Activated CD8-positive, alpha-beta memory T cell treated with anti-CD3 and anti-CD28 coated beads for 36 hours (primary cell): ENCODE measurements around the gene ARRDC3. TPM values are rescaled to one million over a fixed set of nuclear protein-coding genes. Genes with fewer than 3 reads are reported as not detected.
"Not testable (repeated sequence)": the region's sequence is repeated elsewhere in the genome, so short reads cannot be mapped to it uniquely, and the experiment has no call there.

Source experiments
- CTCF ChIA-PET: fragments of 350-600 bp; sonication (Branson Sonifier 250); formaldehyde crosslinking; loops from one replicate; lab custom pipeline; 2021; ENCODE audit warnings: antibody characterized with exemption; lab: Charles Lee
- POLR2A ChIA-PET: fragments of 350-600 bp; sonication (Branson Sonifier 250); formaldehyde crosslinking; loops from one replicate; lab custom pipeline; 2021; ENCODE audit warnings: antibody characterized with exemption; lab: Charles Lee
- total RNA-seq, 2 experiments: library from RNA; stranded (reverse); gene quantifications; one replicate each; pipeline ENCODE4 v1.2.3, GENCODE V29; 2021

ARRDC3 gene
- total RNA-seq, 2 experiments from 2014 or later: 16.5 to 18.0 TPM

DNA sequence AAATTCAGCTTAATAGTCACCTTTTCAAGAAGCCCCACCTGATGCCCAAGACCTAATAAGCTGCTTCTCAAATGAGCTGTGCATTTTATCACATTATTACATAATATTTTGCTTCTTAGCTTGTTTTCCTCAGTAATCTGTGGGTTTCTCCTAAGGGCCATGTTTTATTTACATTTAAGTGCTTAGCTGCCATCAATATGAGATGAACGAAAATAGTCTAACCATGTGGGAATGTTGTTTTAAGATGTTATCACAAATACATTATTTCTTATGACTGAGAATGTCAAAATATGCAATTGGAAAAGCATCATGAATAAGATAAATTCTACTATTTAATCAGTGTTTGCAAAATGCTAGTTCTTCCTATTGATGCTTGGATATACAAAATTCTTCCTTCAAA, 10.1 kb downstream of the ARRDC3 start:
- POLR2A ChIA-PET: interaction anchor here (0.7 kb wide), 1 partner anchor 10 kb away, joined by 3 read pairs; the partner anchor contains the start of gene ARRDC3
- CTCF ChIA-PET: interaction anchor here (1.3 kb wide), 1 partner anchor 153 kb away, joined by 3 read pairs; no protein-coding TSS in a partner anchor

DNA sequence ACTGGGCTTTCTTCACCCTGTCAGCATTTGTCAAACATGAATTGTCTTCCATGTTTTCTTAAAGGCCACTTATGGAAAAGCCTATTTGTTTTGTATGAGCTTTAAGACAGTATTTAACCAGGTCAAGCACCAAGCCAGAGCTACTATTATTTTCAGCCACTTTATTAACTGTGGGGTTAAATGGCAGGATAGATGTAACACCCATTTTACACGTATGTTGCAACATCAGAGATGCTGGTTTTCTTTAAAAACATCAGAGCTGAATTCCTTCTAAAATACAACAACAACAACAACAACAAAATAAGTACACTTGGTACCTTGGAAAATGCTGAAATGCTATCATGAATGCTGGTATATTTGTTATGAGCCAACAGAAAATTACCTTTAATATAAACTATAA, 13.6 kb downstream of the ARRDC3 start:
- POLR2A ChIA-PET: no interaction called here
- CTCF ChIA-PET: no interaction called here

DNA sequence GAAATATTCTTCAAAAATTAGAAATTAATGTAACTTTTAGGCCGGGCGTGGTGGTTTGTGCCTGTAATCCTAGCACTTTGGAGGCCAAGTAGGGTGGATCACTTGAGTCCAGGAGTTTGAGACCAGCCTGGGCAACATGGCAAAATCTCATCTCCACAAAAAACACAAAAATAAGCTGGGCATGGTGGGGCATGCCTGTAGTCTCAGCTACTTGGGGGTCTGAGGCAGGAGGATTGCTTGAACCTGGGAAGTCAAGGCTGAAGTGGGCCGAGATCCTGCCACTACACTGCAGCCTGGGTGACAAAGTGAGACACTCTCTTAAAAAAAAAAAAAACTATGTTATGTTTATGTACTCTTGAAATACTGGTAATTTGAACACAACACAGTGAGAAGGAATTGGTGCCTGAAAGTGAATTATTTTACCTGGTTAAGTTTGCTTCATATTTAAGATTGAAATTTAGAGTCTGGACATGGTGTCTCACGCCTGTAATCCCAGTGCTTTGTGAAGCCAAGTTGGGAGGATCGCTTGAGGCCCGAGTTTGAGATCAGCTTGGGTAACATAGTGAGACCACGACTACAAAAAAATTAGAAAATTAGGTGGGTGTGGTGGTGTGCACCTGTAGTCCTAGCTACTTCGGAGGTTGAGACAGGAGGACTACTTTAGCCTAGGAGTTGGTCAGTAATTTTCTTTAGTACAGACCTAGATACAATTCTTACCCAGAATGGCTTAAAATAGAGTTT, 15.0 kb downstream of the ARRDC3 start:
- CTCF ChIA-PET: no interaction called here
- POLR2A ChIA-PET: interaction anchor here (0.7 kb wide), 1 partner anchor 137 kb away, joined by 3 read pairs; no protein-coding TSS in a partner anchor

DNA sequence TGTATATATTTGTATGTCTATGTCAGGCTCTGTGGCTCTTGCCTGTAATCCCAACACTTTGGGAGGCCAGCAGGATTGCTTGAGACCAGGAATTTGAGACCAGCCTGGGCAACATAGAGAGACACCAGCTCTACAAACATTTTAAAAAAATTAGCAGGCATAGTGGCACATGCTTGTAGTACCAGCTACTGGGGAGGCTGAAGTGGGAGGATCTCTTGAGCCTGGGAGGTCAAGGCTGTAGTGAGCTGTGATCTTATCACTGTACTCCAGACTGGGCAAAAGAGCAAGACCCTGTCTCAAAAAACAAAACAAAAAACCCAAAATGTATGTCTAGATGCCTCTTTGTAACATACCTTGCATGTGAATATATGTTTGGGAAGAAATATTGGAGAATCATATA, 15.8 kb downstream of the ARRDC3 start:
- POLR2A ChIA-PET: no interaction called here

DNA sequence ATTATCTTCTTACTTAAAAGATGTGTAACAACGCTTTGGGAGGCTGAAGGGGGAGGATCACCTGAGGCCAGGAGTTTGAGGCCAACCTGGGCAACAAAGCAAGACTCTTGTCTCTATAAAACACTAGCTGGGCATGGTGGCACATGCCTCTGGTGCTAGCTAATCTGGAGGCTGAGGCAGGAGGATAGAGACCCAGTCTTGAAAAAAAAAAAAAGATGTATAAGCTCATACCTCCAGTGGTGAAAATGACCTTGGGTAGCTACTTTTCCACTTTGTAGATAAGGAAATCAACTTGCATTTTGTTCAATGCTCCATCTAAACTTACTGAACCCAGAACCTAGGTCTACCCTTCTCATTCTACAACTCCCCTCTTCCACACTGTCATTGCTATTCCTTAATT, 16.6 kb downstream of the ARRDC3 start:
- ChIA-PET POLR2A (no interaction called here), CTCF (no interaction called here)

More for the DNA sequence above, 15.8 kb downstream of the ARRDC3 start:
- CTCF ChIA-PET: no interaction called here

DNA sequence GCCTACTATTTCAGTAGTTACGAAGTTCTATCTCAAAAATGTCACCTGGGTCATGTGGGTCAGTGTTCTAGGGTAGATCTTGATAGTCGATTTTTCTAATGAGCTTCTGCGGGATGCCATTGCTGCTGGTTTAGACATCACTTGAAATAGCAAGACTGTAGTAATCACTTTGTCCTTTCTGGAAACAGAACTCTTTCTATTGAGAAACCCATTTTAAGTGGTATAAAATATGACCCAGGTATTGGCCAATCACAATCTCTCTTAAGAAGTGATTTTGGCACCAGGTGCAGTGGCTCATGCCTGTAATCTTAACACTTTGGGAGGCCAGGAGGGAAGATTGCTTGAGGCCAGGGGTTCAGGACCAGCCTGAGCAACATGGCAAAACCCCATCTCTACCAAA, 17.6 kb downstream of the ARRDC3 start:
- POLR2A ChIA-PET: no interaction called here
- CTCF ChIA-PET: interaction anchor here (0.7 kb wide), 1 partner anchor 62 kb away, joined by 4 read pairs; no protein-coding TSS in a partner anchor

DNA sequence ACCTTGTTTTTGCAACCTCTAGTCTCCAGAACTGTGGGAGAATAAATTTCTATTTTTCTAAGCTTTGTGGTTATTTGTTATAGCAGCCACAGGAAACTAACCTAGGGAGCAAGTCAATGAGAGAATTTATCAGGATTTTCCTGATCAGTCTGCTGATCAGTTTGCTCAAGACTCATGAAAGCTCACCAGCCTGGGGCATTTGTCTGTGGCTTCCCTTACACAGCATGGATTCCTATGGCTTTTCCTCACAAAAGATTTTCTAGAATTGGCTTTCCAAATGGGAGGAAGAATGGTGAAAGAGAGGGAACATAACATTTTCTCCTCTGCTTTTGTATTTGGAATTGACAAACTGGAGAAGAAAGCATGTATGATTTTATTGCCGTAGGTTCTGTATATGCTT, 20.2 kb downstream of the ARRDC3 start:
- POLR2A ChIA-PET: interaction anchor here (0.6 kb wide), 1 partner anchor 18 kb away, joined by 9 read pairs; no protein-coding TSS in a partner anchor
- CTCF ChIA-PET: interaction anchor here (0.6 kb wide), 1 partner anchor 12 kb away, joined by 3 read pairs; no protein-coding TSS in a partner anchor

DNA sequence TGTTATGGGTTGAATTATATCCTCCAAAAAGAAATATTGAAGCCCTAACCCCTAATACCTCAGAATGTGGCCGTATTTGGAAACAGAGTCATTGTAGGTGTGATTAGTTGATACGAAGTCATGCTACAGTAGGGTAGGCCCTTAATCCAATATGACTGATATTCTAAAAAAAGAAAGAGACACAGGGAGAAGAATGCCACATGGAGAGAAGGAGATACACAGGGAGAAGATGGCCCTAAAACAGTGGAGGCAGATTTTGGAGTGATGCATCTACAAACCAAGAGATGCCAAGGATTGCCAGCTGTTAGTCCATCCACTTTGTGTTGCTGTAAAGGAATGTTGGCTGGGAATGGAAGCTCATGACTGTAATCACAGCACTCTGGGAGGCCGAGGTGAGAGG, 21.3 kb downstream of the ARRDC3 start:
- CTCF ChIA-PET: interaction anchor here (1.1 kb wide), 1 partner anchor 142 kb away, joined by 3 read pairs; no protein-coding TSS in a partner anchor
- POLR2A ChIA-PET: interaction anchor here (0.5 to 0.7 kb wide), 3 partner anchors 18 to 60 kb away, joined by 3 to 8 read pairs (median 3); no protein-coding TSS in a partner anchor

DNA sequence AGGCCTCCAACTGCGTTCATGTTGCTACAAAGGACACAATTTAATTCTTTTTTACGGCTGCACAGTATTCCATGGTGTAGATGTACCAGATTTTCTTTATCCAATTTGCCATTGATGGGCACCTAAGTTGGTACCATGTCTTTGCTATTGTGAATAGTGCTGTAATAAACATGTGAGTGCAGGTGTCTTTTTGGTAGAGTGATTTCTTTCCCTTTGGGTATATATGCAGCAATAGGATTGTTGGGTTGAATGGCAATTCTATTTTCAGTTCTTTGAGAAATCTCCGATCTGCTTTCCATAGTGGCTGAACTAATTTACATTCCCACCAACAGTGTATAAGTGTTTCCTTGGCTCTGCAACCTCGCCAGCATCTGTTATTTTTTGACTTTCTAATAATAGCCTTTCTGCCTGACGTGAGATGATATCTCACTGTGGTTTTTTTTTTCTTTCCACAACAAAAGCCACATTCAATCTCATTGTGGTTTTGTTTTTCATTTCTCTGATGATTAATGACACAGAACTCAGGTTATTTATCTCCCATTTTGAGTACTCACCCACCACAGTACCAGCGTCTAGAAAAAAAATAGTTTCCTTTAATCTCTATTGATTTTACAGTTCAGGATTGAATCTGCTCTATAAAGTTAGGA, 21.9 kb downstream of the ARRDC3 start:
- ChIA-PET CTCF (interaction anchor here (1.1 kb wide), 1 partner anchor 141 kb away, joined by 3 read pairs; no protein-coding TSS in a partner anchor), POLR2A (interaction anchor here (0.5 kb wide), 1 partner anchor 60 kb away, joined by 3 read pairs; no protein-coding TSS in a partner anchor)

DNA sequence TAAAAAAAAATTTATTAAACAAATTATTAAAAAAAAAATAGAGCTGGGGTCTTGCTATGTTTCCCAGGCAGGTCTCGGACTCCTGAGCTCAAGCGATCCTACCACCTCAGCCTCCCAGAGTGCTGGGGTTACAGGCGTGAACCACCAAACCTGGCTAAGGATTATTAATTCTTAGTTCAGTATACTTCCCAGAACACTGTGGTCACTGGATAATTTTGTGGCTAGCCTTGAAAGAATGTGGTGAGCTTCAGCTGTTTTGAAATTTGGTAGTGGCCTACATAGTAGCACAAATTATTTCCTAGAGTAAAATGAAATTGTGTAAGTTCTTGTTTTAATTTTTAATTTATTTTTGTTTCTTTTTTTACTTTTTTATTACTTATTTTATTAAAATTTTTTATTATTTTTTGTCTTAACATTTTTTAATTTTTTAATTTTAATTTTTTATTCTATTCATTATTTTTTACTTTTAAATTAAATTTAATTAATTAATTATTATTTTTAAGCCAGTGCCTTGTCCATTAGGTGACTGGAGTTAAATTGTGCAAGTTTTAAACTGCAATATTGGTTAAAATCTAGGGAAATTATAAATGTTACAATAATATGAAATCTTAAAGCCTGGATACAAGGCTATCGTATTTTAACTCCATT, 23.0 kb downstream of the ARRDC3 start:
- POLR2A ChIA-PET: no interaction called here
- CTCF ChIA-PET: no interaction called here

DNA sequence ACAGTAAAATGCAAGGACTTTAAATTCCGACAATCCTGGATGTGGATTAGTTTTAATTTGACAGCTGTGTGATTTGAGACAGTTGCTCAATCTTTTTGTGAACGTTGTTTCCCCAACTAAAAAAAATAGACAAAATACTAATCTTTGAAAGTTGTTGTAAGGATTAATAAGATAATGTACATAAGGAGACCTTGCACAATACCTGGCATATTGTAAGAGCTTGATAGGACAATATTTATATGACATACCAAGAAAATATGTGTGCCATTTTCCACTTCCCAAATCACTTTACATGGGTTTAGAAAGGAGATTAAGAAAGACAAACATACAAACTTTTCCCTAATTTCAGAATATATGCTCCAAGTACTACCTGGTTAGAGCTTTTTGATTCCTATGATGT, 25.3 kb downstream of the ARRDC3 start:
- POLR2A ChIA-PET: no interaction called here
- CTCF ChIA-PET: no interaction called here

DNA sequence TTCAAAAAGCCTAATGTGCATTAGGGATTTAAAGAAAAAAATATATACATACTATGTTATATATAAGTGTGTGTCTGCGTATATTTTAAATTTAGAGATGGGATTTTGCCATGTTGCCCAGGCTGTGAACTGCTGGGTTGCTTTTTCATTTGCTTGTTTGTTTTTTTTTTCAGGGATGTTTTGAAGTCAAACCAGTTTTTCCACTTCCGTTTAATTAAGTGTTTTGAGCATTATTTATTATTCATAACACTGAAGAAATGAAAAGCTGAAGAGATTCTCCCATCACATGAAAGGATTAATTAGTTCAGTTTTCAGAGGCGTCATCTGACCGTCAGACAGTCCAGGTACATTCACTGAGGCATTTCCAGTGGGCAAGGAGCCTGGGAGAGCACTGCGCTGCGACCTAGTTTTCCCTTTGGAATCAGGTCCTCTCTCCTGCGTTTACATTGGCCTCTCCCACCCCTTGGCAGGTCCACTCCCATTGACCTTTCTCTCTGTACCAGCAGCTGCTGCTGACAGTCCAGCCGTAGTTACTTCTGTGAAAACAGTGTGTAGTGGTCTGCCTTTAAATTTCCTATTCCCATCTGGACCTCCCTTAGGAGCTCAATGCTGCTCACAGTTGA, 26.0 kb downstream of the ARRDC3 start:
- ChIA-PET CTCF (no interaction called here), POLR2A (no interaction called here)

DNA sequence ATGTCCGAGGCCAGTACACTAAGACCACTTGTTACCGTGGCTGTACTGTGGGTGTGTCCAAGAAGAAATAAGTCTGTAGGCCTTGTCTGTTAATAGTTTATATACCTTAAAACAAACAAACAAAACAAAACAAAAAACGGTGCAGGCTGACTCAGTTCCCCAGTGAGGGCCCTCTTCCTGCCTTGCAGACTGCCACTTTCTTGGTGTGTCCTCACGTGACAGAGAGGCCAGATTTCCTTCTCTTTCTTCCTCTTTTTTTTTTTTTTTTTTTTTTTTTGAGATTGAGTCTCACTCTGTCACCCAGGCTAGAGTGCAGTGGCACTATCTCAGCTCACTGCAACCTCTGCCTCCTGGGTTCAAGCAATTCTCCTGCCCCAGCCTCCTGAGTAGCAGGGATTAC, 28.2 kb downstream of the ARRDC3 start:
- CTCF ChIA-PET, POLR2A ChIA-PET: not testable (repeated sequence)

DNA sequence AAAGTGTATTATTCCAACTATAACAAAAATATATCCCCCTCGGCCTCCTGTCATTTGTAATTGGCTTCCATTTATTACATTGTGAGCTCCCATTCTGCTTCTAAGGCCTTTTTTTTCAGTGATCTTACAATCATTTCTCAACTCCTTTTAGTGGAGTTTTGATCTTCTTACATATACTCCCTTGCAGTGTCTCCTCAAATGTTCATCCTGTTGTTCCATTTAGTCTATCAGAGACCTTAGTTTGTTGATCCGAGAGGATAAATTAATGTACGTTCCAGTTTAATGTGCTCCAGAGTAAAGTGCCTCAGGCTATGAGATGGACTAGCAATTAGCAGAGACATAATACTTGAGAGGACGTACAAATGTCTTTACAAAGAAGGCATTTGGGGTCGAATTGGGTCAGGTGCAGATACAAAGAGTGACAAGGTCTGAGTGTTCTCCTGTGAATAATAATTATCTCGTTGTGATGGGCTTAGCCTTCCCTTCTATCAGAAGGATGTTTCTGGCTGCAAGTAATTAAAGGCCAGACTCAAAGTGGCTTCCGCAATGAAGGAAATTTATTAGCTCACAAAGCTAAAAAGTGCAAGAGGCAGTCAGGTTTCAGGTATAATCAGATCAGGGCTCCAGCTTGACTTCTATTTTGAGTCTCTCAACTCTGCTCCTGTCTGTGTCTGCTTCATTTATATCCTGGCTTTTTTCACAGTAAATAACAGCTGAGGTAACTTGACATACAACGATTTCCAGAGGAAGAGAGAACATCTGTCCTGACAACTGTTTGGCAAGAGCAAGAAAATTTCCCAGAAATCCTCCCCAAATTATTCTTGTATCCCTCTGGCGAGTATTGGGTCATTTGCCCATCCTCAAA, 30.1 kb downstream of the ARRDC3 start:
- CTCF ChIA-PET: no interaction called here
- POLR2A ChIA-PET: no interaction called here

DNA sequence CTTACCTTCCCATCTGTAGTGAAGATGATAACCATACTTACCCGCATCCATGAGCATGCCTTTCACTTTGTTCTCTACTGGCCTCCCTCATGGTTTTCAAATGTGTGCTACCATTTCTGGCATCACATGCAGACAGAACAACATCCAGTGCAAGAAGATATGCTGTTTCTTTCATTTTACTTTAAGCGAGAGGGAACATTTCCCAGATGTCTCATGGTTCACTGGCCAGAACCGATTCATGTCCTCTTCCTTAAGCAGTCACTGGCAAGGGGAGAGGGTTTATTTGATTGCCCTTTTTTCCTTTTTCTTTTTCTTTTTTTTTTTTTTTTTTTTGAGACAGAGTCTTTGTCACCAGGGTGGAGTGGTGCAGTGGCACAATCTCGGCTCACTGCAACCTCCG, 37.7 kb downstream of the ARRDC3 start:
- ChIA-PET CTCF (interaction anchor here (0.7 kb wide), 1 partner anchor 74 kb away, joined by 4 read pairs; no protein-coding TSS in a partner anchor), POLR2A (no interaction called here)

DNA sequence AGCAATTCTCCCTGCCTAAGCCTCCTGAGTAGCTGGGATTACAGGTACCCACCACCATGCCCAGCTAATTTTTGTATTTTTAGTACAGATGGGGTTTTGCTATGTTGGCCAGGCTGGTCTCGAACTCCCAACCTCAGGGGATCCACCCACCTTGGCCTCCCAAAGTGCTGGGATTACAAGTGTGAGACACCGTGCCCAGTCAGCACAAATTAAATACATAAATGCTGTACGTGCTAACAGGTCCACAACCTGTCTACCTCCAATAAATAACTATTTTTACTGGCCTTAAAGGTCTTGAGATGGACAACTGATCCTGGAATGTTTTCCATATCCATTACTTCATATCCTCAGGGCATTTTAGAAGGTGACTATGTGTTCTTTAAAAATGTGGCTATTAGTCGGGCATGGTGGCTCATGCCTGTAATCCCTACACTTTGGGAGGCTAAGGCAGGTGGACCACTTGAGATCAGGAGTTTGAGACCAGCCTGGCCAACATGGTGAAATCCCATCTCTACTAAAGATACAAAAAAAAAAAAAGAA, 38.4 kb downstream of the ARRDC3 start:
- CTCF ChIA-PET, POLR2A ChIA-PET: not testable (repeated sequence)

DNA sequence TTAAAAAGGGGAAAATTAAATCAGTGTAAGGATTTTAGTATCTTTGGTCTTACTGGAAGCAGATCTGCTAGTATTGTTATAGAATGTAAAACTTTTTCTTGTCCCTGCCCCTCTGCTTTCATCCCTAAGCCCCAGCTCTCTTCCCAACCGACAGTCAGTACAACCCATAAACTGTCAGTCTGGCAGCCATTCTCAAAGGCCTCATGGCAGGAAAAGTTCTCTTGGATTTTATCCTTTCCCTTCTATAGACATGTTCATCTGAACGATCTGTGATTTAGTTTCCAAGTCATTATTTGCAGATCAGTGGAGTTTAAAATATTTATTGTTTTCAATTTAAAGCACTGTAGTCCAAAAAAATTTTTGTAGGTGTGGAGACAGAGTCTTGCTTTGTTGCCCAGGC, 39.2 kb downstream of the ARRDC3 start:
- CTCF ChIA-PET: no interaction called here
- POLR2A ChIA-PET: no interaction called here

DNA sequence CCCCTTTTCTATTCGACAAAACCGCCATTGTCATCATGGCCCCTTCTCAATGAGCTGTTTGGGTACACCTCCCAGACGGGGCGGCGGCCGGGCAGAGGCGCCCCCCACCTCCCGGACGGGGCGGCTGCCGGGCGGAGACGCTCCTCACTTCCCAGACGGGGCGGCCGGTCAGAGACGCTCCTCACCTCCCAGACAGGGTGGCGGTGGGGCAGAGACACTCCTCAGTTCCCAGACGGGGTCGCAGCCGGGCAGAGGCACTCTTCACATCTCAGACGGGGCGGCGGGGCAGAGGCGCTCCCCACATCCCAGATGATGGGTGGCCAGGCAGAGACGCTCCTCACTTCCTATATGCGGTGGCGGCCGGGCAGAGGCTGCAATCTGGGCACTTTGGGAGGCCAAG, 40.2 kb downstream of the ARRDC3 start:
- POLR2A ChIA-PET, CTCF ChIA-PET: not testable (repeated sequence)
